HG03432 (cell line): ENCODE data around the gene DIPK1B.
"Not testable (repeated sequence)": the region's sequence is repeated elsewhere in the genome, so short reads cannot be mapped to it uniquely, and the experiment has no call there.

Experiments
- ATAC-seq: cut with Tn5 transposase; IDR thresholded peaks from one replicate; pipeline ENCODE4 v1.9.1; 2021; ENCODE audit warnings: mild to moderate bottlenecking, moderate library complexity; ENCODE audit not compliant: unreplicated experiment

DIPK1B gene

GRCh38 chr9:136697821-136698526, 14.4 kb upstream of the DIPK1B start:
- ATAC-seq, result no peak

GRCh38 chr9:136698635-136699246, 13.6 kb upstream of the DIPK1B start:
- ATAC-seq, result no peak

GRCh38 chr9:136700304-136700703, 12.1 kb upstream of the DIPK1B start:
- no peak for ATAC-seq

- ATAC-seq, result no peak
Measured at GRCh38 chr9:136700959-136701667, 11.3 kb upstream of the DIPK1B start.

- no peak for ATAC-seq
Measured at GRCh38 chr9:136701668-136702053, 10.7 kb upstream of the DIPK1B start.

GRCh38 chr9:136703276-136703860, 9.0 kb upstream of the DIPK1B start:
- ATAC-seq, result no peak

- not testable (repeated sequence) for ATAC-seq
Measured at GRCh38 chr9:136704741-136705140, 7.6 kb upstream of the DIPK1B start.

GRCh38 chr9:136705564-136705963, 6.8 kb upstream of the DIPK1B start:
- no peak for ATAC-seq

GRCh38 chr9:136707011-136707410, 5.4 kb upstream of the DIPK1B start:
- ATAC-seq, result no peak

GRCh38 chr9:136707849-136708517, 4.4 kb upstream of the DIPK1B start:
- no peak for ATAC-seq

- ATAC-seq, result no peak
Measured at GRCh38 chr9:136709454-136710109, 2.8 kb upstream of the DIPK1B start.

GRCh38 chr9:136710543-136710942, 1.8 kb upstream of the DIPK1B start:
- no peak for ATAC-seq

- ATAC-seq, result not testable (repeated sequence)
Measured at GRCh38 chr9:136711219-136711648, 1.1 kb upstream of the DIPK1B start.

- no peak for ATAC-seq
Measured at GRCh38 chr9:136712690-136713544, 545 bp downstream of the DIPK1B start.

GRCh38 chr9:136713550-136713949, 1.2 kb downstream of the DIPK1B start:
- ATAC-seq, result no peak

- no peak for ATAC-seq
Measured at GRCh38 chr9:136714096-136714892, 1.9 kb downstream of the DIPK1B start.

- ATAC-seq, result no peak
Measured at GRCh38 chr9:136714893-136715274, 2.5 kb downstream of the DIPK1B start.

- no peak for ATAC-seq
Measured at GRCh38 chr9:136717399-136717798, 5.0 kb downstream of the DIPK1B start.
